Effector memory CD8-positive, alpha-beta T cell (primary cell): ENCODE measurements around the gene ME2.
A peak's percentile ranks its signal among the peaks of the same experiment; 100 is the strongest.
"Not testable (repeated sequence)": the region's sequence is repeated elsewhere in the genome, so short reads cannot be mapped to it uniquely, and the experiment has no call there.

Experiments
- ATAC-seq: fragments of 150-1000 bp; cut with Tn5 transposase; replicated peaks from 2 replicates; pipeline ENCODE4 v1.10.0; 2021; ENCODE audit warnings: mild to moderate bottlenecking, moderate library complexity
- DNase-seq, 3 experiments: peaks; one replicate each; pipeline ENCODE4 v3.0.0; 2021
- H3K27ac Mint-ChIP-seq, 2 donors: one replicate each; pipeline ENCODE4 v1.8.0; 2022; ENCODE audit warnings: mild to moderate bottlenecking in 2 of 2, mixed read lengths in 2 of 2, moderate library complexity in 2 of 2
- H3K27me3 Mint-ChIP-seq, 2 donors: one replicate each; pipeline ENCODE4 v1.8.0; 2022; ENCODE audit warnings: mixed read lengths in 2 of 2
- H3K36me3 Mint-ChIP-seq: one replicate; pipeline ENCODE4 v1.8.0; 2022; ENCODE audit warnings: mild to moderate bottlenecking, moderate library complexity, mixed read lengths; ENCODE audit not compliant: insufficient read depth
- H3K4me1 Mint-ChIP-seq, 2 donors: one replicate each; pipeline ENCODE4 v1.8.0; 2022; ENCODE audit warnings: low read depth in 2 of 2, mixed read lengths in 2 of 2
- H3K4me3 Mint-ChIP-seq, 2 donors: one replicate each; pipeline ENCODE4 v1.8.0; 2022; ENCODE audit warnings: mild to moderate bottlenecking in 2 of 2, mixed read lengths in 2 of 2, moderate library complexity in 2 of 2
- H3K9me3 Mint-ChIP-seq, 2 donors: one replicate each; pipeline ENCODE4 v1.8.0; 2022; ENCODE audit warnings: mixed read lengths in 2 of 2
- total RNA-seq, 9 experiments: gene quantifications; one replicate each; lab custom pipeline; 2026; lab: John Stamatoyannopoulos, UW

ME2 gene
- 69.3 to 167 (median 107) reads per million in 9 experiments for total RNA-seq

DNA sequence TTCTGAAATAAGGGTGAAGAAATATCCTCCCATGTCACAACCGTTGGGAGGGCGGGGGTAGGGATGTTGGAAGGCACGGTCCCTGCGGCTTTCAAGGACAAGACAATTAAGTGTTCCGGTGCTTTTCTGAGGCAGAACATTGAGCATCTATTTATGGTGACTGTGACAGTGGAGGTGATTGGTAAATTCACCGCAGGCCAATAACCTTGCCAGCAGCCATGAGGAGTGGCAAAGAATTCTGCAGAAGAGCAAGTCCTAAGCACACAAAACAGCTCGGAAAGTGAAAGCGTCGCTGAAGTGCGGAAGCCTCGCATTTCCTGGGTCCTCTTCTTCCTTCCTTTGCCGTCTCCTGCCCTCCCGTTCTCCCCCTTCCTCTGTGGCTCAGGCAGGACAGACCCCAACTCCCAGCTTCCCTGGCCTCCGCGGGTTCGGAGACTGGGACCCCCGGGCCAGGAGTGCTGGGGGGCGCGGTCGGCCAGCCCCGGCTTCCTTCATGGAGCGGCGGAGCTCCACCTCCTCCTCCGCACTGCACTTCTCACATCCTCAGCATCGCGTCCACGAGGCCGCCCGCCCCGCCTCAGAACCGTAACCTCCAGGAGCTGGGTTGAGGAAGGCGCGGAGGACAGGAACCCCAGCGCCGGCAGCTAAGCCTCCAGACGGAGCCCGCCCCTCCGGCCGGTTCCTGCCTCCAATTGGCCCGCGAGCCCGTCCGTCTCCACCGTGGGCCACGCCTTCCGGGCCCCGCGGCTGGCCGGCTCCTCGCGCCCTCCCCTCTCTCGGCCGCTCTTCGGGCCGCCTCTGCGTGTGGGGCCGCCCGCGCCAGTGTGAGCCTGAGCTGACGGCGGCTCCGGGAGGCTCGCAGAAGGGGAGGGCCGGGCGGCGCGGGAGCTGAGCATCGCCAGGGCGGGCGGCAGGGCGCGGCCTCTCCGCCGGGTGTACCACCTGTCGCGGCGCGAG is at the start of gene ME2:
Gene ME2, plus strand, starts transcription at position 774 of the 957 bp plus-strand sequence. CDS start 16,703 bp downstream, outside the sequence.
- DNase-seq (peak; percentile 82 to 89 (median 87)), ATAC-seq (peak; percentile 79)
- Mint-ChIP-seq H3K9me3 (no peaks in the 10 kb centered on the region), H3K4me1 (peaks cover 15 to 24% of the 10 kb centered on the region in 2 donors), H3K27ac (peak within 1 kb of the TSS; percentile 98 to 99), H3K27me3 (no peaks in the 10 kb centered on the region), H3K4me3 (peak within 1 kb of the TSS; percentile 96 to 98), H3K36me3 (peaks cover 19% of the 10 kb centered on the region)

DNA sequence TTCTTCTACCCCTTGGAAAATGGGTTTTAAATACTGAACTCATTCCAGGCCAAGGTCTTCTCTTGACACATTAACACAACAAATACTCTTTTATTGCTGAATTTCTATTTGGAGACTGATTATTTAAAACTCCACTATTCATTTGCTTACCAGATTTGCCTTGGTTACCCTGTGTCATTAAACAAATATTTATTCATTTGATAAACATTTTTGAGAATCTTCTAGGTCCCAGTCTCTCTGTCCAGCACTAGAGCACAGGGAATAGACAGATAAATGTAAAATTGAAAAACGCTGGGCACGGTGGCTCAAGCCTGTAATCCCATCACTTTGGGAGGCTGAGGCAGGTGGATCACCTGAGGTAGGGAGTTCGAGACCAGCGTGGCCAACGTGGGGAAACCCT is 49.3 kb upstream of the ME2 start:
- Mint-ChIP-seq H3K4me1 (peaks cover 0 to 2% of the 10 kb centered on the region in 2 donors), H3K36me3 (peaks cover 3% of the 10 kb centered on the region), H3K9me3 (no peaks in the 10 kb centered on the region), H3K27ac (no peak overlapping the region), H3K4me3 (no peak overlapping the region), H3K27me3 (no peaks in the 10 kb centered on the region)
- no peak for DNase-seq
- no peak for ATAC-seq

DNA sequence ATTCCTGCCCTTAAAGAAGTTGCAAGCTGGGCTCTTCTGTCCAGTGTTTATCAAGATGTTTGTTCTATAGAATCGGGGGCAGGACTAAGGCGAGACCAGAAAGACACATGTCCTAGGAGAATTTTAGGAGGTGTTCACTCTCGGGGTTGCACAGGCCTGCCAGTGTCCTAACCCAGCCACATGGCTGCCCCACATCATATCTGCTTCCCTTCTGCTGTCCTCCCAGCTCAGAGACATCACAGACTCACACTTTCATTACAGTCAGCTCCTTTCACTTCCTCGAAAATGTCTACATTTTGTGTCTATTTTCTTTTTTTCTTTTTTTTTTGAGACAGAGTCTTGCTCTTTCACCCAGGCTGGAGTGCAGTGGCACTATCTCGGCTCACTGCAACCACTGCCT is 48.4 kb upstream of the ME2 start:
- Mint-ChIP-seq H3K27ac (no peak overlapping the region), H3K4me3 (no peak overlapping the region), H3K4me1 (peaks cover 0 to 2% of the 10 kb centered on the region in 2 donors), H3K36me3 (peaks cover 3% of the 10 kb centered on the region), H3K27me3 (peaks cover 0 to 6% of the 10 kb centered on the region in 2 donors), H3K9me3 (no peaks in the 10 kb centered on the region)
- DNase-seq = no peak
- ATAC-seq = no peak

DNA sequence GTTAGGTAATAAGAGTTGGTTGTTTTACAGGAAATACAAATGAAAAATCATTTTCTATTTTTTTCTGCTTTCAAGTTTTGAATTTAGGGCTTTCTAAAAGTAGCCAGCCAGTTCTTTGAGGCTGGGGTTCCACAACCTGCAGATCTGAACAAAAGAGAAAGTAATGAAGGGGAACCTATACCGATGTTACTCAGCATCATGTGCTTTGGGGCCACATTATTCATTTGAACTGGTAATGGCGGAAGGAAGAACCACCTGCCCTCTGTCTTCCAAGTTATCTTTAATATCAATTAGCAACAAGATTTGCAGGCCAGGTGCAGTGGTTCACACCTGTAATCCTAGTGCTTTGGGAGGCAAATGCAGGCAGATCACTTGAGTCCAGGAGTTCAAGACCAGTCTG is 46.2 kb upstream of the ME2 start:
- Mint-ChIP-seq H3K27ac (no peak overlapping the region), H3K4me3 (no peak overlapping the region)

DNA sequence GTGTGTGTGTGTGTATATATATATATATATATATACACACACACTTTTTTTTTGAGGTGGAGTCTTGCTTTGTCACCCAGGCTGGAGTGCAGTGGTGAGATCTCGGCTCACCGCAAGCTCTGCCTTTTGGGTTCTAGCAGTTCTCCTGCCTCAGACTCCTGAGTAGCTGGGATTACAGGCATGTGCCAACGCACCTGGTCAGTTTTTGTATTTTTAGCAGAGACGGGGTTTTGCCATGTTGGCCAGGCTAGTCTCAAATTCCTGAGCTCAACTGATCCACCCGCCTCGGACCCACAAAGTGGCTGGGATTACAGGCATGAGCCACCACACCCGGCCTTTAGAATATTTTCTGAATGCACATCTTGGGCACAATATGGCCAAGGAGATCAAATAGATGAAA is 45.4 kb upstream of the ME2 start:
- not testable (repeated sequence) for H3K27ac Mint-ChIP-seq, H3K4me3 Mint-ChIP-seq, H3K9me3 Mint-ChIP-seq, DNase-seq, H3K4me1 Mint-ChIP-seq, ATAC-seq, H3K36me3 Mint-ChIP-seq
- H3K27me3 Mint-ChIP-seq = peaks cover 6 to 20% of the 10 kb centered on the region in 2 donors

More for the DNA sequence above, 46.2 kb upstream of the ME2 start:
- peaks cover 0 to 15% of the 10 kb centered on the region in 2 donors for H3K27me3 Mint-ChIP-seq
- no peak for ATAC-seq
- H3K9me3 Mint-ChIP-seq = no peaks in the 10 kb centered on the region
- H3K4me1 Mint-ChIP-seq = peaks cover 0 to 2% of the 10 kb centered on the region in 2 donors
- H3K36me3 Mint-ChIP-seq = peaks cover 3% of the 10 kb centered on the region
- DNase-seq = no peak

DNA sequence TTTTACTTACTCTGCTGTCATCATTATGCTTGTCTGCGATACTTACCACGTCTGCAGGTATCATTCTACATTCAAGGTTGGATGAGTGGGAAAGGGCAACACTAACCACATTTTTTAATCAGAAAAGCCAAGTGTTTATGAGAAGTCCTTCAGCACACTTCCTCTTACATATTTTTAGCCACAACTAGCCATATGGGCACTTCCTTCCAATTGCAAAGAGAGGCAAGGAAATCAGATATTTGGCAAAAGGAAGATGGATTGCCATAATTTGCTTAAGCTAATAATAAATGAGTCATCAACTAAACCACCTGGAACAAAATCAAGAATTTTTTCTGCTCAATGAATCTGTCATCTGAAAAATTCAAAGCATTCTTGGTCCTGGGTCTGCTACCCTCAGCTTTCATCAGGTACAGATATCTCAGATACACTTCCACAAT is 42.4 kb upstream of the ME2 start:
- ATAC-seq = no peak
- DNase-seq = no peak
- peaks cover 20 to 32% of the 10 kb centered on the region in 2 donors for H3K27me3 Mint-ChIP-seq
- no peak overlapping the region for H3K27ac Mint-ChIP-seq
- H3K4me3 Mint-ChIP-seq = no peak overlapping the region
- H3K9me3 Mint-ChIP-seq = no peaks in the 10 kb centered on the region
- no peaks in the 10 kb centered on the region for H3K36me3 Mint-ChIP-seq
- peaks cover 0 to 2% of the 10 kb centered on the region in 2 donors for H3K4me1 Mint-ChIP-seq

DNA sequence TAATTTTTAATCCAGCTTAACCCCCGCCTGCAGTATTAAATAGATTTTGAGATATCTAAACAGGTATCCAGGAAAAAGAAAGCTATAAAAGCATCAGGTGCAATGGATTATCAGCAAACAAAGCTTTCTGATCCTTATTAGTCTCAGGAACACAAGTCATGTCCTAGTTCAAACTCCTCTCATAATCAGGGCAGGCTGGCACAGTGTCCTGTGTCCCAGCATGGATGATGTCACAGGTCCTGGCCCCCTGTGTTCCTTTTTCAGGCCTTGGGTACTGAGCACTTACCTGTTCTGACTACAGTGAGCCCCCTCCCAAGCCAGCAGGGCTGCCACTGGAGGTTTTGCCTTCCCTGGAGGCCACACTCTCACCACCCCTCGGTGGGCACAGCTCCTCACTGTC is 39.6 kb upstream of the ME2 start:
- H3K27ac Mint-ChIP-seq = no peak overlapping the region
- ATAC-seq (no peak), DNase-seq (no peak)
- peaks cover 27 to 32% of the 10 kb centered on the region in 2 donors for H3K27me3 Mint-ChIP-seq
- no peaks in the 10 kb centered on the region for H3K9me3 Mint-ChIP-seq
- no peak overlapping the region for H3K4me3 Mint-ChIP-seq
- H3K4me1 Mint-ChIP-seq = no peaks in the 10 kb centered on the region
- no peaks in the 10 kb centered on the region for H3K36me3 Mint-ChIP-seq

DNA sequence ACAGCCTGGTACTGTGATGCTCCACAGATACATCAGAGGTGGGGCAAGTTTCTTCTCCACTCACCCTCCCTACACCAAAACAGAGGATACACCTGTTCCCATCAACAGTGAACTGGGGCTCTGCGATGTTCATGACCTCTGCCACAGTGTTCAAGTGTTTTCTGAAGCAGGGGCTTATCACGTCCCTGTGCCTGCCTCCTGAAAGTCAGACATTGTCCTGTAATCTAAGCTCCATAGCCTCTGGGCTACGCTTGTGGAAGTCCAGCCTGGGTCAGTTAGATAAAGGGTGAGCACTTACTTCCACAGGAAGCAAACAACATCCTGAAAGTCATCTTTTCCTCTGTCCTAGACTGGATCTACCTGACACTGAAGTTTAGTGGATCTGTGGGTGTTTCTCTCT is 38.9 kb upstream of the ME2 start:
- Mint-ChIP-seq H3K4me1 (no peaks in the 10 kb centered on the region), H3K27ac (no peak overlapping the region), H3K36me3 (no peaks in the 10 kb centered on the region), H3K27me3 (peaks cover 27 to 31% of the 10 kb centered on the region in 2 donors), H3K9me3 (no peaks in the 10 kb centered on the region), H3K4me3 (no peak overlapping the region)
- DNase-seq = no peak
- no peak for ATAC-seq

DNA sequence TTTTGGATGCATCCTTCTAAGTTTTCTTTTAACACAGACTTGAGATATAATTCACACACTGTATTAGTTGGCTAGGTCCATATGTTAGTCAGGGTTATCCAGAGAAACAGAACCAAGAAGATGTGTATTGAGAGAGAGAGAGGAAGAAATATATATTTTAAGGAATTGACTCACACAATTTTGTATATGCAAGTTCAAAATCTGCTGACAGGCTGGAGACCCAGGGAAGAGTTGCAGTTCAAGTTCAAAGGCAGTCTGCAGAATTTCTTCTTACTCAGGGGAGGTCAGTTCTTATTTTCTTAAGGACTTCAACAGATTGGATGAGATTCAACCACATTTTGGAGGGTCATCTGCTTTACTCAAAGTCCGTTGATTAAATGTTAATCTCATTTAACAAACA is 36.1 kb upstream of the ME2 start:
- Mint-ChIP-seq H3K36me3 (no peaks in the 10 kb centered on the region), H3K4me3 (no peak overlapping the region), H3K4me1 (no peaks in the 10 kb centered on the region), H3K27me3 (peaks cover 16 to 32% of the 10 kb centered on the region in 2 donors), H3K27ac (no peak overlapping the region), H3K9me3 (no peaks in the 10 kb centered on the region)
- DNase-seq (no peak), ATAC-seq (no peak)

DNA sequence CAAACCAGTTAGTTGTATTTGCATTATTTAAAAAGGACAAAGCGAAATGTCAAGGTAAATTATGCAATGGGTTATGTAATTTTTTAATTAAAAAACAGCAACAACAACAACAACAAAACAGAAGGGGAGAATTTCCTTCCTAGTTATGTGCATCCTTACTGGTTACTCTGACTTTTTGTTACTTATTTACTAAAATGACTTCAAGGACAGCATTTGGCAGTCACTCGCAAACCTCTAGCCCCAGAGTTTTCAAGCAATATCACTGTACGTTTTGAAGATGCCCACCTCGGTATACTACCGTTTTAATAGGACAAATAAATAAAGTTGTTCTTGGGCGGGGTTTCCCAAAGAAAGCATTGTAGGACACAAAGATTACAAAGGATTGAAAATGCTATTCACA is 34.4 kb upstream of the ME2 start:
- Mint-ChIP-seq H3K9me3 (no peaks in the 10 kb centered on the region), H3K36me3 (no peaks in the 10 kb centered on the region), H3K4me3 (no peak overlapping the region), H3K27ac (no peak overlapping the region), H3K27me3 (peaks cover 10 to 24% of the 10 kb centered on the region in 2 donors), H3K4me1 (no peaks in the 10 kb centered on the region)
- ATAC-seq (no peak), DNase-seq (no peak)

DNA sequence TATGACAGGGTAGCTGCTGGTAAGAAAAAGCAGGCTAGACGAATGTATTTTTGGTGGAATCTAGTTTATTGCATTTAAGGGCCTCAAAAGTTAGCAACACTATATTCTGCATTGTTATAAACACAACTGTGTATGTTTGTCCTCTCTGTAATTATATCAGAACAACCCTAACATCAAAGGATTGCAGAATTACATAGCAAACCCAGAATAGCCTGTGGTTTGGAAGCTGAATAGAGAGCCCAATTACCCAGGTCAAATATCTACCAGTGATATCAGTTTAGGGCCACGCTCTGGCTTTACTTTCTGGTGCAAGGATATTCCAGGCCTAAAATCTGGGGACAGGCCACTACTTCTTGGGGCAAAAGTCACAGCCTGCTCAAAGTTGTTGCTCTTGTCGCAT is 34.0 kb upstream of the ME2 start:
- Mint-ChIP-seq H3K9me3 (no peaks in the 10 kb centered on the region), H3K4me3 (no peak overlapping the region), H3K27ac (no peak overlapping the region), H3K4me1 (no peaks in the 10 kb centered on the region), H3K36me3 (no peaks in the 10 kb centered on the region), H3K27me3 (peaks cover 6 to 20% of the 10 kb centered on the region in 2 donors)
- DNase-seq = no peak
- ATAC-seq = no peak

DNA sequence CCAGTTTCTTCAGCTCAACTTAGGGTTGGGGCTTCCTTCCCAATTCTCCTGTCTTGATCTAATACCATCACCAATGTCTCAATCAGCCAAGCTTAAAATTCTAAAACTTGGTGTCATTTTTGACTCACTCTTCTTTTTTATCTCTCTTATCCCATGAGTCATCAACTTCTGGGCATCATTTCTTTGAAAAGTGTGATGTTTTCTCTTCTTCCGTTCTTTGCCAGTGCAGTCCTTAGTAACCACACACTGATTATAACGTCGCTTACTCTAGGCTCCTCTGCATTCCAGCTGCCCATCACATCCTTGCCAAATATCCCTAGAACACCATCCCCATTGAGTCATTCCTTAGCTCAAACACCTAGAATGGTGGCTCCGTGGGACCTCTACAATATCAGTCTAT is 31.7 kb upstream of the ME2 start:
- Mint-ChIP-seq H3K4me1 (no peaks in the 10 kb centered on the region), H3K36me3 (no peaks in the 10 kb centered on the region), H3K27me3 (peaks cover 0 to 7% of the 10 kb centered on the region in 2 donors), H3K9me3 (no peaks in the 10 kb centered on the region), H3K4me3 (no peak overlapping the region), H3K27ac (no peak overlapping the region)
- ATAC-seq (no peak), DNase-seq (no peak)

DNA sequence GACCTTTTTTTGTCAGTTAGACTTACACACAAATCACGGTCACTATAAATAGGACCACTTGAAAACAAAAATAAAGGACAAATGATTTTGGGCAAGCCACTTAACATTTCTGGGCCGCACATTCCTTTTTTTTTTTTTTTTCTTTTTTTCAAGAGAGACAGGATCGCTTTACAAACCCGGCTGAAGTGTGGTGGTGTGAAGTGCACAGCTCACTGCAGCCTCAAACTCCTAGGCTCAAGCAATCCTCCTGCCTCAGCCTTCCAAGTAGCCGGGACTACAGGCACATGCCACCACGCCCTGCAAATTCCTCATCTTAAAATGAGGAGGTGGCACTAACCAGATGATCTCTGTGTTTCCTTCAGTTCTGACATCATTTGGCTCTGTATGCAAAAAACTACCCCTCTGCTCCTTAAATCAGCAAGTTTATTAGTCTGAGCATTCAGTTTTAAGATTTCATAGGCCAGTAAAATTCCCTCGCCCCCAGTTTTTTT is 30.8 kb upstream of the ME2 start:
- no peaks in the 10 kb centered on the region for H3K4me1 Mint-ChIP-seq
- no peak overlapping the region for H3K27ac Mint-ChIP-seq
- ATAC-seq (no peak), DNase-seq (no peak)
- no peaks in the 10 kb centered on the region for H3K9me3 Mint-ChIP-seq
- H3K27me3 Mint-ChIP-seq = peaks cover 8 to 15% of the 10 kb centered on the region in 2 donors
- no peak overlapping the region for H3K4me3 Mint-ChIP-seq
- no peaks in the 10 kb centered on the region for H3K36me3 Mint-ChIP-seq

DNA sequence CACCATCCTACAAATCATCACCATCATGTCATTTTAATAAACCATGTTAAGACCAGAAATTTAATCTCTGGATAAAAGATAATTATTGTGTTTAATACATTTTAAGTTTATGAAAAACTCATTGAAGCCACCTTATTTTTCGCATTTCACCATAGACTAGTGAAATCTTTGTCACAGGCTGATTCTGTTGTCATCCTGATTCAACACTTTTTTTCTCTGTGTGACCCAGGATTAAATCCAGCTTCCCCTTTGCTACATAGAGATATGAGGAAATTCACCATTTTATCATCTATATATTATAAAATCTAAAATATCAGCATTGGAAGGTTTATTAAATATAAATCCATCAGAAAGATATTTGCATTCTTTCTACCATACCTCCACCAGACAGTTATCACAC is 29.9 kb upstream of the ME2 start:
- H3K27me3 Mint-ChIP-seq = peaks cover 10 to 17% of the 10 kb centered on the region in 2 donors
- H3K4me3 Mint-ChIP-seq = no peak overlapping the region
- no peaks in the 10 kb centered on the region for H3K36me3 Mint-ChIP-seq
- no peak for ATAC-seq
- no peaks in the 10 kb centered on the region for H3K4me1 Mint-ChIP-seq
- no peak for DNase-seq
- no peak overlapping the region for H3K27ac Mint-ChIP-seq
- no peaks in the 10 kb centered on the region for H3K9me3 Mint-ChIP-seq
